22Rv1 (cell line): ENCODE results near the gene STYK1.

Experiments
- H3K27ac ChIP-seq: fragments of 450-650 bp; 2 replicates; pipeline ENCODE4 v1.5.1; 2017
- ZFX ChIP-seq: fragments of 450-650 bp; IDR thresholded peaks from 2 replicates; pipeline ENCODE4 v1.6.1; 2017; ENCODE audit warnings: antibody characterized with exemption, borderline replicate concordance
- TF ChIP-seq, protein P1 (sequence below): fragments of 450-650 bp; IDR thresholded peaks from 2 replicates; pipeline ENCODE4 v1.5.1; 2017; ENCODE audit warnings: mild to moderate bottlenecking

Gene STYK1

DNA sequence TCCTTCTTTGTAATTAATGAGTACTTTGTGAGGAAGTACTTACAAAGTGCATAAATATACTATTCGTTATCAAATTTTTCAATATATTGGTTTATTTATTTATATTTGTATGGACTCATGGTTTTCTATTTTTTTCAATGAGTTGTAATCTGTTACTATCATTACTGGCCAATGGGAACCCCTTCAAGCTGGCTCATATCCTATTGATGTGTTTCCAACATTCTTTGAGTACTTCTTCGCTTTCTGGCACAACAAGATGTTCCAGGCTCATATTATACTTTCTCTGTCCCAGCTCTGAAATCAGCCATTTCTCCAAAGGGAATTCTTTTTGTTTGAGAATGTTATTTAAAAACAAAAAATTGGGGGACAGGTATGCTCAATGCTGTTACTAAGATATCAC, 31.8 kb upstream of the STYK1 start:
- TF ChIP-seq, protein P1, sequence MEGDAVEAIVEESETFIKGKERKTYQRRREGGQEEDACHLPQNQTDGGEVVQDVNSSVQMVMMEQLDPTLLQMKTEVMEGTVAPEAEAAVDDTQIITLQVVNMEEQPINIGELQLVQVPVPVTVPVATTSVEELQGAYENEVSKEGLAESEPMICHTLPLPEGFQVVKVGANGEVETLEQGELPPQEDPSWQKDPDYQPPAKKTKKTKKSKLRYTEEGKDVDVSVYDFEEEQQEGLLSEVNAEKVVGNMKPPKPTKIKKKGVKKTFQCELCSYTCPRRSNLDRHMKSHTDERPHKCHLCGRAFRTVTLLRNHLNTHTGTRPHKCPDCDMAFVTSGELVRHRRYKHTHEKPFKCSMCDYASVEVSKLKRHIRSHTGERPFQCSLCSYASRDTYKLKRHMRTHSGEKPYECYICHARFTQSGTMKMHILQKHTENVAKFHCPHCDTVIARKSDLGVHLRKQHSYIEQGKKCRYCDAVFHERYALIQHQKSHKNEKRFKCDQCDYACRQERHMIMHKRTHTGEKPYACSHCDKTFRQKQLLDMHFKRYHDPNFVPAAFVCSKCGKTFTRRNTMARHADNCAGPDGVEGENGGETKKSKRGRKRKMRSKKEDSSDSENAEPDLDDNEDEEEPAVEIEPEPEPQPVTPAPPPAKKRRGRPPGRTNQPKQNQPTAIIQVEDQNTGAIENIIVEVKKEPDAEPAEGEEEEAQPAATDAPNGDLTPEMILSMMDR = no peak
- no peak for TF ChIP-seq ZFX
- H3K27ac ChIP-seq = no peak overlapping the region

DNA sequence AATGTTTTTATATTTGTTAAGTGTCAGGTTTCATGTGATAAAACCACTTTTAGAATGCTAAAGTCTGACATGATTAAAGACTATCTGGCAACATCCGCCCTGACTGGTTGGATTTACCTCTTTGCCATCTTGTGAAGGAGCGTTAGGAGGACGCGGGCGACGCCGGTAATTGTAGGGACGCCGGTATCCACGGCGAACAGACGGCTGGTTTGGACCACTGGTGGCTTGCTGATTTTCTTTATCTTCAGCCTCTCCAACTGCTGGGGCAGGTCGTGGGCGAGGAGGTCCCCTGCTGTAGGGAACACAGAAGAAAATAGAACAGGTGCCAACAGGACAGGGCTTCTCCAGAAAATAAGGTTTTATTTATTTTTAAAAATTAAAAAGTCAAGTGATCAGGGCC, 28.0 kb upstream of the STYK1 start:
- H3K27ac ChIP-seq = no peak overlapping the region
- no peak for TF ChIP-seq ZFX
- TF ChIP-seq, protein P1 = no peak

DNA sequence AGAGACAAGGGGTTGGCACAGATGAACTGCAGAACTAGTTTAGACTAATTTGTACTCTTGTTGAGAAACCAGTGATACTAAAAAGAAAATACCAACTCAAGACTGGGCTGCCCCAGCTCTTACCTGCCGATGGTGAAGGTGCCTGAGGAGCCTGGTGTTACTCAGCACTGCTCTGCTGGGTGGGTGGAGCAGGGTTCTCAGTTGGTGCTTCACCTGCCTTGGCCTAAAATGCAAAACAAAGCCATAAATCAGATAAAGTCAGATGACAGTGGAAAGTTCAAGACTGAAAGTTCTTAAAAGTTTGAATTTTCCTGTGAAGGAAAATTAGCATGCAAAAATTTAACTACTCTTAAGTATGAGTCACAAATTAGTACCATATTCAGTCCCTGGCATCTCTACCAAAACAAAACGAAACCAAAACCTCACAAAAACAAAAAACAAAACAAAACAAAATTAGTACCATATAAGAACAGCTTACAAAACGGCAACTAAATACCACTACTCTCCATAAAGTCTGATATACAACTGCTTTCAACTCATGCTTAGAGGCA, 27.4 kb upstream of the STYK1 start:
- no peak overlapping the region for H3K27ac ChIP-seq
- TF ChIP-seq ZFX = no peak
- TF ChIP-seq, protein P1 = no peak

DNA sequence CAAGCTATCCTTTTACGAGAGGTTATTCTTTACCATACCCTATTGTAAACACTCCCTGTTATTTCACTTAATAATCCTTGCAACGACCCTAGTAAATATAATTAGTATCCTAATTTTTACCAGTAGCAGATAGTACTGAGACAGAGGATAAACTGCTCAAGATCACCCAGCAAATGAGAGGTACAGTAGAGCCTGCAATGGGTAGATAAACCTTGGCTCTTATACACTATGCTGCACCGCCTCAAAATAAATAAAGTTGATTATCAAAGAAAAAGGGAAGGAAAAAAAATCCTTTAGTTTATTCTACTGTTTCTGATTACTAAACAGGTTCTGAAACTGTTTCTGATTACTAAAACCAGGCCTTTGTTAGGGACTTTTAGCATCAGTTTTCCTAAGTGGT, 26.7 kb upstream of the STYK1 start:
- H3K27ac ChIP-seq = no peak overlapping the region
- TF ChIP-seq, protein P1 = no peak
- no peak for TF ChIP-seq ZFX

DNA sequence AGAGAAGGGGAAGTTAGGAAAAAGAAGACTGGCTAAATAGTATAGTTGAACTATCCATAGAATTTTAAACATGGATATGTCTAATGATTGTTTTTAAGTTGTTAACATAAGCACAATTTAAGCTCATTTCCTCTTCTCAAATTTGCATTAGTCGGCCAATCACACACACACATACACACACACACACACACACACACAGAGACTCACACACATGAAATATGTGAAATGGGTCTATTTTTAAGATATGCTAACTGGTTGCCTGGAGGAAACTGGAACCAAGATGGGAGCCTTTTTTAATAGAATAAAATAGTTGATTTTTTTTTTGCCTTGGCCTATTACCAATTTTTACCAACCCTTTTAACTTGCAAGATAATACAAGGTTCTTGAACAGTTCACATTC, 24.0 kb upstream of the STYK1 start:
- TF ChIP-seq ZFX = no peak
- TF ChIP-seq, protein P1 = no peak

DNA sequence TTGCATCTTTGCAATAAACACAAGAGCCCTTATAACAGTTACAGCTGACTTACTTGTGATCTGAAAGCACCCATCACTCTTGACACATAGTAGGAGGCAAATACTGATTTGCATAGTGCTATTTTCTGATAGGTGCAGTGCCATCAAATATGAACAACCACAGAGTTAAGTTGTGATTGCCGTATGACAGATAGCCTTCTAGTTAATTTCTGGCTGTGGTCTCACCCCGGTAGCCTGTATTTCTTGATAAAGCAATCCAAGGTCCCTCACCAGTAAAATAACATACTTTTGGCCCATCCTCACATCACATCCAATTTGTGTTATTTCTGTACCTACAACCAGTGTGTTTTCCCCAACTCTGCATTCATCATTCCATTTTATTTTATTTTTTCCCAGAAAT, 23.3 kb upstream of the STYK1 start:
- no peak overlapping the region for H3K27ac ChIP-seq
- no peak for TF ChIP-seq ZFX
- TF ChIP-seq, protein P1 = no peak

More for the DNA sequence above, 24.0 kb upstream of the STYK1 start:
- H3K27ac ChIP-seq = no peak overlapping the region

DNA sequence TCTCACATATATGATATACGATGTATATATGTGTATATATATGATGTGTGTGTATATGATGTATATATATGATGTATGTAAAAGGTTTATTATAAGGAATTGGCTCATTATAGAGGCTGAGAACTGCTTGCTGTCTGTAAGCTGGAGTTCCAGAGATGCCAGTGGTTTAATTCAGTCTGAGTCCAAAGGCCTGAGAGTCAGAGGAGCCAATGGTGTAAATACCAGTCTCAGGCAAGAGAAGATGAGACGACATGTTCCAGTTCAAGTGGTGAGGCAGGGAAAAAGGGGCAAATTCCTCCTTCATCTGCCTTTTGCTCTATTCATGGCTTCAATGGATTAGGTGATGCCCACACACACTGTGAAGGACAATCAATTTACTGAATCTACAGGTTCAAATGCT, 17.1 kb upstream of the STYK1 start:
- TF ChIP-seq, protein P1 = no peak
- TF ChIP-seq ZFX = no peak

More for the DNA sequence above, 17.1 kb upstream of the STYK1 start:
- no peak overlapping the region for H3K27ac ChIP-seq
